HepG2 (cell line): ENCODE measurements around the gene STK10. TPM values are rescaled to one million over a fixed set of nuclear protein-coding genes. Genes with fewer than 3 reads are reported as not detected.

Source experiments
- CREB1 ChIP-seq, 2 experiments: fragments of 450-650 bp in 1 of 2; IDR thresholded peaks; 2 replicates each; pipeline ENCODE4 v1.6.1; 2016 to 2017; ENCODE audit warnings: control low read depth in 1 of 2, mild to moderate bottlenecking in 1 of 2, missing compliant biosample characterization in 1 of 2, missing genetic modification characterization in 1 of 2
- HMG20B ChIP-seq: conservative IDR thresholded peaks from 2 replicates; pipeline ENCODE4 v1.6.1; 2016; ENCODE audit warnings: missing genetic modification reagents, missing compliant biosample characterization
- HOXA7 ChIP-seq: sonication (generic); formaldehyde crosslinking; IDR thresholded peaks from 2 replicates; pipeline ENCODE4 v1.8.1; 2022; ENCODE audit warnings: mild to moderate bottlenecking, missing genetic modification reagents, moderate library complexity
- ISL2 ChIP-seq: sonication (generic); formaldehyde crosslinking; IDR thresholded peaks from 2 replicates; pipeline ENCODE4 v1.5.0; 2020; ENCODE audit warnings: missing genetic modification reagents
- KLF11 ChIP-seq: IDR thresholded peaks from 2 replicates; pipeline ENCODE4 v1.6.1; 2016; ENCODE audit warnings: missing compliant biosample characterization
- MBNL3 ChIP-seq: fragments of 250-450 bp; sonication (Bioruptor Pico); conservative IDR thresholded peaks from 2 replicates; pipeline ENCODE4 v1.8.0; 2022; ENCODE audit warnings: mild to moderate bottlenecking, inconsistent platforms
- NCOA5 ChIP-seq: sonication (generic); formaldehyde crosslinking; IDR thresholded peaks from 2 replicates; pipeline ENCODE4 v1.4.0; 2020; ENCODE audit warnings: missing genetic modification reagents
- RFX3 ChIP-seq: IDR thresholded peaks from 2 replicates; pipeline ENCODE4 v1.6.1; 2016; ENCODE audit warnings: missing biosample characterization, missing genetic modification reagents
- SMAD3 ChIP-seq: sonication (generic); formaldehyde crosslinking; IDR thresholded peaks from 2 replicates; pipeline ENCODE4 v1.4.0; 2020; ENCODE audit warnings: missing genetic modification reagents
- TBX2 ChIP-seq: sonication (generic); formaldehyde crosslinking; IDR thresholded peaks from 2 replicates; pipeline ENCODE4 v1.5.0; 2020; ENCODE audit warnings: missing genetic modification reagents, mild to moderate bottlenecking, borderline replicate concordance
- ZBTB38 ChIP-seq: sonication (generic); formaldehyde crosslinking; IDR thresholded peaks from 2 replicates; pipeline ENCODE4 v1.5.1; 2020; ENCODE audit warnings: mild to moderate bottlenecking, missing genetic modification reagents
- ZBTB49 ChIP-seq: sonication (generic); formaldehyde crosslinking; IDR thresholded peaks from 2 replicates; pipeline ENCODE4 v1.4.0; 2020; ENCODE audit warnings: missing genetic modification reagents, borderline replicate concordance
- ZFAT ChIP-seq: sonication (generic); formaldehyde crosslinking; conservative IDR thresholded peaks from 2 replicates; pipeline ENCODE4 v1.8.1; 2023; ENCODE audit warnings: missing genetic modification reagents, inconsistent platforms
- ZNF17 ChIP-seq: sonication (generic); formaldehyde crosslinking; IDR thresholded peaks from 2 replicates; pipeline ENCODE4 v1.5.0; 2020; ENCODE audit warnings: mild to moderate bottlenecking, missing genetic modification reagents
- ZNF264 ChIP-seq: sonication (generic); formaldehyde crosslinking; IDR thresholded peaks from 2 replicates; pipeline ENCODE4 v1.4.0; 2020; ENCODE audit warnings: missing genetic modification reagents
- ZNF318 ChIP-seq: sonication (generic); formaldehyde crosslinking; IDR thresholded peaks from 2 replicates; pipeline ENCODE4 v1.4.0; 2020; ENCODE audit warnings: mild to moderate bottlenecking, missing genetic modification reagents
- ZNF460 ChIP-seq: sonication (generic); formaldehyde crosslinking; IDR thresholded peaks from 2 replicates; pipeline ENCODE4 v1.5.1; 2020; ENCODE audit warnings: missing genetic modification reagents, mild to moderate bottlenecking, borderline replicate concordance
- ZNF530 ChIP-seq: sonication (generic); formaldehyde crosslinking; IDR thresholded peaks from 2 replicates; pipeline ENCODE4 v1.5.0; 2020; ENCODE audit warnings: low read depth, mild to moderate bottlenecking, missing genetic modification reagents
- ZNF746 ChIP-seq: sonication (generic); formaldehyde crosslinking; IDR thresholded peaks from 2 replicates; pipeline ENCODE4 v1.8.0; 2022; ENCODE audit warnings: mild to moderate bottlenecking, missing genetic modification reagents
- polyA plus RNA-seq, 8 experiments: library from polyadenylated mRNA; depleted of rRNA in 3 of 8; stranded (reverse) in 7 of 8; unstranded in 1 of 8; fragments of >200 nt; fragmentation: Illumina TruSeq in 4 of 8; extraction: Trizol in 4 of 8; gene quantifications; 2 replicates each; pipeline versions ENCODE4 v1.2.1 to v1.2.3, GENCODE V29; 2011 to 2016; ENCODE audit warnings: low read depth in 4 of 8, missing spikeins in 1 of 8, mixed read lengths in 1 of 8; ENCODE audit not compliant: insufficient read depth in 1 of 8
- total RNA-seq, 5 experiments: library from RNA; depleted of rRNA; stranded (reverse); fragments of >200 nt; fragmentation: Illumina TruSeq; extraction: Trizol; gene quantifications; 2 replicates each; pipeline ENCODE4 v1.2.3, GENCODE V29; 2016; ENCODE audit warnings: low read depth in 1 of 5

STK10 gene
- total and polyA plus RNA-seq, 2 of the 13 experiments (the other 11 are each of a cell fraction or from before 2014, with no cell fraction given) = 7.0 to 7.2 TPM

GRCh38 chr5:172188033-172188892 is at the start of gene STK10 (continued):
- no peak for TF ChIP-seq CREB1 (IDR thresholded peaks at IDR 0.05)
- no peak for TF ChIP-seq CREB1 (CRISPR knock-in tag; IDR thresholded peaks at IDR 0.05)
- TF ChIP-seq ZFAT (CRISPR knock-in tag) = no peak
- no peak; the same call in 1 of the 2 replicates for TF ChIP-seq HMG20B (CRISPR knock-in tag)
- TF ChIP-seq ZBTB38 = peak; percentile 85; the same call in 1 of the 2 replicates
- no peak for TF ChIP-seq MBNL3
- peak; percentile 61; the same call in 1 of the 2 replicates for TF ChIP-seq ZNF460 (CRISPR knock-in tag)
- TF ChIP-seq ISL2 (CRISPR knock-in tag) = no peak; the same call in 1 of the 2 replicates
- TF ChIP-seq ZNF17 = no peak
- TF ChIP-seq HOXA7 = no peak
- no peak for TF ChIP-seq RFX3 (CRISPR knock-in tag)
- 0 out of 2 replicates have a peak, but pooled peaks have one; percentile 52 for TF ChIP-seq ZNF746 (CRISPR knock-in tag)
- peak; percentile 77; the same call in 1 of the 2 replicates for TF ChIP-seq ZNF264 (CRISPR knock-in tag)
- no peak for TF ChIP-seq ZNF530 (CRISPR knock-in tag)
- TF ChIP-seq ZBTB49 = no peak
- TF ChIP-seq SMAD3 (CRISPR knock-in tag) = peak; percentile 66
- no peak; the same call in 1 of the 2 replicates for TF ChIP-seq TBX2 (CRISPR knock-in tag)
- no peak for TF ChIP-seq KLF11 (CRISPR knock-in tag)
- TF ChIP-seq NCOA5 = no peak
- no peak for TF ChIP-seq ZNF318 (CRISPR knock-in tag)
